HL-60 (cell line): ENCODE data around the gene SLC46A1.

ENCODE experiments used
- CTCF ChIP-seq: IDR thresholded peaks from one replicate; pipeline ENCODE4 v1.5.1; 2011; ENCODE audit warnings: low read length, control low read depth, inconsistent platforms; ENCODE audit not compliant: insufficient read depth
- POLR2AphosphoS5 ChIP-seq: IDR thresholded peaks from 2 replicates; pipeline ENCODE4 v1.6.1; 2012; ENCODE audit warnings: low read depth
- REST ChIP-seq: IDR thresholded peaks from 2 replicates; pipeline ENCODE4 v1.6.1; 2012; ENCODE audit warnings: low read depth; ENCODE audit not compliant: insufficient replicate concordance

GRCh38 chr17:28398280-28398981, 7.6 kb downstream of the SLC46A1 start:
- no peak for TF ChIP-seq CTCF
- TF ChIP-seq REST: no peak
- no peak for TF ChIP-seq POLR2AphosphoS5
